ENCODE measurements around the gene PPFIBP2.

PPFIBP2 gene

GRCh38 chr11:7638710-7639642 is 125.2 kb downstream of the PPFIBP2 start:
- no peak for DNase-seq (ENCODE audit: low spot score)
- in situ Hi-C loops (cut with MboI; ENCODE audit: low sequenced_read_pairs, unreplicated experiment): no loop called here
- no peak for TF ChIP-seq CTCF (IDR thresholded peaks at IDR 0.05; ENCODE audit: borderline replicate concordance, control extremely low read depth, extremely low read depth, insufficient read depth, missing control alignments)

- DNase-seq (ENCODE audit: low spot score): no peak
- in situ Hi-C loops (cut with MboI; ENCODE audit: low sequenced_read_pairs, unreplicated experiment): no loop called here
- TF ChIP-seq CTCF (IDR thresholded peaks at IDR 0.05; ENCODE audit: borderline replicate concordance, control extremely low read depth, extremely low read depth, insufficient read depth, missing control alignments): no peak
Measured at GRCh38 chr11:7639643-7640025, 125.8 kb downstream of the PPFIBP2 start.

GRCh38 chr11:7640816-7641215 is 127.0 kb downstream of the PPFIBP2 start:
- in situ Hi-C loops (cut with MboI; ENCODE audit: low sequenced_read_pairs, unreplicated experiment): no loop called here
- no peak for DNase-seq (ENCODE audit: low spot score)
- TF ChIP-seq CTCF (IDR thresholded peaks at IDR 0.05; ENCODE audit: borderline replicate concordance, control extremely low read depth, extremely low read depth, insufficient read depth, missing control alignments): no peak

GRCh38 chr11:7642747-7643146 is 128.9 kb downstream of the PPFIBP2 start:
- DNase-seq (ENCODE audit: low spot score): no peak
- in situ Hi-C loops (cut with MboI; ENCODE audit: low sequenced_read_pairs, unreplicated experiment): no loop called here

GRCh38 chr11:7643314-7643713 is 129.5 kb downstream of the PPFIBP2 start:
- in situ Hi-C loops (cut with MboI; ENCODE audit: low sequenced_read_pairs, unreplicated experiment): no loop called here
- TF ChIP-seq CTCF (IDR thresholded peaks at IDR 0.05; ENCODE audit: borderline replicate concordance, control extremely low read depth, extremely low read depth, insufficient read depth, missing control alignments): no peak
- no peak for DNase-seq (ENCODE audit: low spot score)

More at GRCh38 chr11:7642747-7643146, 128.9 kb downstream of the PPFIBP2 start:
- no peak for TF ChIP-seq CTCF (IDR thresholded peaks at IDR 0.05; ENCODE audit: borderline replicate concordance, control extremely low read depth, extremely low read depth, insufficient read depth, missing control alignments)

- no peak for DNase-seq (ENCODE audit: low spot score)
- in situ Hi-C loops (cut with MboI; ENCODE audit: low sequenced_read_pairs, unreplicated experiment): no loop called here
- TF ChIP-seq CTCF (IDR thresholded peaks at IDR 0.05; ENCODE audit: borderline replicate concordance, control extremely low read depth, extremely low read depth, insufficient read depth, missing control alignments): no peak
Measured at GRCh38 chr11:7645206-7645605, 131.4 kb downstream of the PPFIBP2 start.
